NCI-H1930 (cell line): ENCODE measurements around the gene STEAP1B.
"Not testable (repeated sequence)": the region's sequence is repeated elsewhere in the genome, so short reads cannot be mapped to it uniquely, and the experiment has no call there.

Source experiments
- DNase-seq, 2 experiments: peaks; one replicate each; lab custom pipeline; 2025; lab: John Stamatoyannopoulos, UW

The STEAP1B gene

DNA sequence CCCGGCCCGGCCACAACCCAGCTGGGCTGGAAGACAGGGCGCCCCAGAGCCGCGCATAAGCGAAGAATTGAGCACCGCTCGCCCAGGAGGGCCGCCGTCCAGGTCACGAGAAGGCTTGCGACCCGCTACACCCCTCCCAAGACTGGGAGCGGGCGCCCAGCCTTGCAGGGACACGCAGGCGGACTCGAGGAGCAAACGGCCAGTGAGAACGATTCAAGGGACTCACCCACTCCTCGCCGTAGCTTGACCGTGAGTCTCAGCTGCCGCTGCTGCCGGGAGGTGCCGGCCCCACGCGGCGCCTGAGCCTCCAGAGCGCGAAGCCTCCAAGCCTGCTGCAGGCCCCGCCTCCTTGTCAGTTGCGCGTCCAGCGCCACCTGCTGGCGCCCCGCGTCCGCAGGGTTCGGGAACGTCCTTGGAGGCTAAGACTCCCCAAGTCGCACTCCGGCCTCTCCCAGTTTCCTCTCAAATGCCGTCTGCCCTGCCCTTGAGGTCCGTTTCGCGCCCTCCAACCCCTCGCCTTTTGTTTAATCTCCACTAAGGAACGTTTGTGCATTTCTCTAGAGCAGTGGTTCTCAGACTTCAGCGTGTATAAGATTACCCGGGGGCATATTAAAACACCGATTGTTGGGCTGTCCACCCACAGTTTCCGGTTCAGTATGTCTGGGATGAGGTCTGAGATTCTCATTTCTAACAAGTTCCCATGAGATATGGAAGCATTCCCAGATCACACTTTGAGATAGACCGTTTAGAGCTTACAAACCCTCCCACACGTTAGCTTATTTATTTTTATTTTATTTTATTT, at the start of gene STEAP1B:
TSS of gene STEAP1B (minus strand) at position 301 of the 802 bp plus-strand sequence. CDS start 5,333 bp downstream, outside the sequence.
- DNase-seq, result not testable (repeated sequence)

DNA sequence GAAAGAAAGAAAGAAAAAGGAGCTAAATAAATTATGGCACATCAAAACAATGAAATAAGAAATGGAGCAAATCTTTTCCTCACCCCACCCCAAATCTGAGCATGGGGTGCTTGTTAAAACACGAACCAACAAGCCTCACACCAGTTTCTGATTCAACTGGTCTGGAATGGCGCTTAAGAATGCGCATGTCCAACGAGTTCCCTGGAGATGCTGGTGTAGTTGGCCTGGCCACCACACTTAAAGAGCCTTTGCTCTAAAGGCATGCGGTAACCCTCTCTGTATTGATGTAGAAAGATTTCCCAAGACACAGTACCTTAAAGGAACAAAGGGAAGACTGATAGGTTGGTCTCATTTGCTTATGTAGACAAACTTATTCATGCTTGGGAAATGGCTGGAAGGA, 49.1 kb upstream of the STEAP1B start:
- no peak for DNase-seq

DNA sequence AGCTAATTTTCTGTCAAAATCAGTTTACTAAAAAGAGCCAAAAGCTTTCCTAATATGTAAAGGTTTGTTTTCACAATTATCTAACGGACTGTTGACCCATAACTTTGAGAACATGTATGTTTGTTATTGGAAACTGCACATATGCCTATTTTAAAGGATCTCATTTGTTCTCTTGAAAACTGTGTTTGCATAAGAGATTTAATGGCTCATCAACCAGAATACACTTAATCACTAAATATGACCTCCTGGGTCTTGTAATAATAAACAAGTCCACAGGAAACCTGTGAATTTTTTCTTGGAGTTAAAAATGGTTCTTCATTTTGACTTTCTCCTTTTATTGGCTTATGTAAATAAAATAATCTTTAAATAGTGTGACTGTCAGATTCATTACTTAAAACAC, 48.3 kb upstream of the STEAP1B start:
- no peak for DNase-seq

DNA sequence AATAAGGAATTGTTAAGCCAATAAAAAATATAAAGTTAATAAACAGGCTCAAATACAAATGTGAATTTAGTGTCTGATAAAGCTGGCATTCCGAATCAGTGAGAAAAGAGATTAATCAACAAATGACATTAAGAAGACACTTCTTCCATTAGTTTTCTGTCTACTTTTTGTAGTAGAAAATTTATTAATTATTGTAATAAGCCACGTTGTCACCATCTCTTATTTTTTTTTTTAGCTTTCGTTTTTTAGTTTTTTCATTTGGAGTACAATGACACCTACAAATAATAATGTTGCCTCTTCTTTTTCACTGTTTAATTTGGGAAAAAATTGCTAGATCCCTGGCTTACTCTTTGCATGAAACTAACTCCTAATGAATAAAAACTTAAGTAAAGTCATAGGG, 46.8 kb upstream of the STEAP1B start:
- DNase-seq, result no peak

DNA sequence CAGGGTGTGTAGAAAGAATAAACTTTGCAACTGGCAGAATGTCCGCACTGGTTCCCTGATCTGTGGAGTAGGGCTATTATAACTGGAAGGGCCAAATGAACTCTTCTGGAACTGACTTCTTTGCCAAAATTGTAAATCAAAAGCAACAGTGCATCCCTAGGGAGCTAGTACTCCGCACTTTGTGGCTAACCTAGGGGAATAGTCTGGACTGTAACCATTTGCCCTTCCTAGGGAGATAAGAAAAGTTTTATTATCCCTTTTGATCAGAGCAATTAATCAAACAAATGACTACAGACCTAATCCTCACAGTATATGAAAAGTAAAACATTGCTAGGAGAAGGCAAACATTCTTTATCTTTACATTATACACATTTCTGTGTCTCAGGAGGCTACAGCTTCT, 45.5 kb upstream of the STEAP1B start:
- DNase-seq, result no peak

DNA sequence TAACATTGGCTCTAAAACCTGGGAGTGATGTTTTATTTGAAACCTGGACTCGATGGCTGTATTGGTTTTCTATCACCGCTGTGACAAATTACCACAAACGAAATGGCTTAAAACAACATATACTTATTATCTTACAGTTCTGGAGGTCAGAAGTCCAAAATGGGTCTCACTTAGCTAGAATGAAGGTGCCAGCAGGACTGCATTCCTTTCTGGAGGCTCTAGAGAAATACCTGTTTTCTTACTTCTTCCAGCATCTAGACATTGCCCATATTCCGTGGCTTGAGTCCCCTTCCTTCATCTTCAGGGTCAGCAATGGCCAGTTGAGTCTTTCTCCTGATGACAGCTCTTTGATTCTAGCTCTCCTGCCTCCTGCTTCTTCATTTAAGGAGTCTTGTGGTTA, 44.3 kb upstream of the STEAP1B start:
- DNase-seq, result no peak

DNA sequence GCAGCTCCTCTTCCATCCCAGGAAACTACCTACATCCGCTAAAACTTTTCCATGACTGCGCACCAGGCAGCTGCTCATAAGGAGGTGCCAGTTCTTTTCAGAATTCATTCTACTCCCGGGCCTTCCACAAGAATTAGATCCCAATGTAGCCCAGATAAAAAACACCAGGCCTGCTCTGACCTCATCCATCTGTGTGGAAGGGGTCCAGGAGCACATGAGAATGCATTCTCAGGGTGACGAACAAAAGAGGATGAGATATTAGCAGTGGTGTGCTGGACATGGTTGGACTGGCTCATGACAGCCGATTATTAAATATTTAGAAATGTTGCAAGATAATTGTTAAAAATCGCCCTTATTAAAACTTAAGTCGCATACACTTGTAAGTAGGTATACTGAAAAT, 43.2 kb upstream of the STEAP1B start:
- DNase-seq, result no peak

DNA sequence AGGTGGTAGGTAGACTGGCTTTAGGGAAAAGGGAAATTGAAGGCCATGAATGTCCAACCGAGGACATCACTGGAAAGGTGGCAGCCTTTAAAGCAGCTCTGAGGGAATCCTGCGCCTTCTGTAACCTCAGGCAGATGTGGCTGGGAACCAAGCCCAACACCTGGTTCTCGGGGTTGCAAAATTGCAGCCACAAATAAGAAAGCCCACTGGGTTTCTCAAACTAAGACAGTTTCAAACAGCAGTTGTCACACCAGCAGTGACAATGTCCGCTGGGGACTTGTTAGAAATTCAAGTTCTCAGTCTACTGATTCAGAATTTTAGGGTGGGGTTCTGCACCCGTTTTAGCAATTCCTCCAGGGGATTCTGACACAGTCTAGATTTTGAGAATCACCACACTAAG, 42.7 kb upstream of the STEAP1B start:
- DNase-seq, result no peak

DNA sequence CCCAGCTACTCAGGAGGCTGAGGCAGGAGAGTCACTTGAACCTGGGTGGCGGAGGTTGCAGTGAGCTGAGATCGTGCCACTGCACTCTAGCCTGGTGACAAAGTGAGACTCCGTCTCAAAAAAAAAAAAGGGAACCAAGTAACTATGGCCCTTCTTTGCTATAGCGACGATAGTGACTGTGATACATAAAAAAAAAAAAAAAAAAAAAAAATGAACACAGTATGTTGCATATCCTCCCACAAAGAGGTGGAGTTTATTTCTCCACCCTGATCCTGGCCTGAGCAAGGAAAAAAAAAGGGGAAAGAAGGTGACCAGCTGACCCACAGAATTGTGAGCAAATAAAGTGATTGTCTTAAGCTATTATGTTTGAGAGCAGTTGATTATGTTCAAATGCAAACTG, 42.3 kb upstream of the STEAP1B start:
- no peak for DNase-seq

DNA sequence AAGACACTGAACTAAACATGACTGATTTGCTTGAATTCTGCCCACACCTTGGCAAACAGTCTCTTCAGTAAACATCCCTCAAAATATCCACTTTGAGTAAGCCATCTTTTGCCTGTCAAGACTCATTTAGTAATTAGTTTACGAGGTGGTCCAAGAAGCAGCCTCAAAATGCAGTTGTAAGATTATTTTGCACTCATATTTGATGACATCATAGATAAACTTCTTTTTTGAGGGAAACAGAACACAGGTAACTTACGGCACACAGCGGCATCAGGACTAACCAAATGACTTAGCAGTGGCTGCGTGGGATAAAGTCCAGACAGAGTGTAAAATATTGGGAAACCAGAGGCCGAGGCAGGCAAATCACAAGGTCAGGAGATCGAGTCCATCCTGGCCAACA, 41.8 kb upstream of the STEAP1B start:
- no peak for DNase-seq

DNA sequence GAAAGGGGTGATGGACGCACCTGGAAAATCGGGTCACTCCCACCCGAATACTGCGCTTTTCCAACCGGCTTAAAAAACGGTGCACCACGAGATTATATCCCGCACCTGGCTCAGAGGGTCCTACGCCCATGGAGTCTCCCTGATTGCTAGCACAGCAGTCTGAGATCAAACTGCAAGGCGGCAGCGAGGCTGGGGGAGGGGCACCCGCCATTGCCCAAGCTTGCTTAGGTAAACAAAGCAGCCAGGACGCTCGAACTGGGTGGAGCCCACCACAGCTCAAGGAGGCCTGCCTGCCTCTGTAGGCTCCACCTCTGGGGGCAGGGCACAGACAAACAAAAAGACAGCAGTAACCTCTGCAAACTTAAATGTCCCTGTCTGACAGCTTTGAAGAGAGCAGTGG, 28.5 kb upstream of the STEAP1B start:
- DNase-seq, result not testable (repeated sequence)

DNA sequence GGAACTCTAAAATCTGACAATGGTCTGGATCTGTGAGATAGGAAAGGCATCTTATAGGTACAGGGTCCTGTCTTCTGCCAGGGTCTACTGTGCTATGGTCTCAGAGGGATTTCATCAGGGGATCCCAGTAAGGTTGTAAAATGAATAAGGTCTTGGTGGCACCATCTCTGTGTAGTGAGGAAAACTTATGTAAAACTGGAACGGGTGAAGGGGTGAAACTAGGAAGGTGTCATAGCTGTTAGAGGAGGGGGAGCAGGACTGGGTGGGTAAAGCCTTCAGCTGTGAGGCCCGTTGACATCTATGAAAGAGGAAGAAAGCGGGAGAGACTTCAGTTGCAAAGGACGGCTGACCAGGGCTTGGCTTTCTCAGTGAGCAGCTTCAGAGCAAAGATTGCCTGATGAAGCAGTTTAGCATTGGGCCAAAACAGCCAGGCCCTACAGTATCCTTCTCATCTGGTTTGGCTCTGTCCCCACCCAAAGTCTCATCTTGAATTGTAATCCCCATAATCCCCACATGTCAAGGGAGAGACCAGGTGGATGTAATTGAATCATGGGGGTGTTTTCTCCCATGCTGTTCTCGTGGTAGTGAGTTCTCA, 24.5 kb upstream of the STEAP1B start:
- DNase-seq, result not testable (repeated sequence)

DNA sequence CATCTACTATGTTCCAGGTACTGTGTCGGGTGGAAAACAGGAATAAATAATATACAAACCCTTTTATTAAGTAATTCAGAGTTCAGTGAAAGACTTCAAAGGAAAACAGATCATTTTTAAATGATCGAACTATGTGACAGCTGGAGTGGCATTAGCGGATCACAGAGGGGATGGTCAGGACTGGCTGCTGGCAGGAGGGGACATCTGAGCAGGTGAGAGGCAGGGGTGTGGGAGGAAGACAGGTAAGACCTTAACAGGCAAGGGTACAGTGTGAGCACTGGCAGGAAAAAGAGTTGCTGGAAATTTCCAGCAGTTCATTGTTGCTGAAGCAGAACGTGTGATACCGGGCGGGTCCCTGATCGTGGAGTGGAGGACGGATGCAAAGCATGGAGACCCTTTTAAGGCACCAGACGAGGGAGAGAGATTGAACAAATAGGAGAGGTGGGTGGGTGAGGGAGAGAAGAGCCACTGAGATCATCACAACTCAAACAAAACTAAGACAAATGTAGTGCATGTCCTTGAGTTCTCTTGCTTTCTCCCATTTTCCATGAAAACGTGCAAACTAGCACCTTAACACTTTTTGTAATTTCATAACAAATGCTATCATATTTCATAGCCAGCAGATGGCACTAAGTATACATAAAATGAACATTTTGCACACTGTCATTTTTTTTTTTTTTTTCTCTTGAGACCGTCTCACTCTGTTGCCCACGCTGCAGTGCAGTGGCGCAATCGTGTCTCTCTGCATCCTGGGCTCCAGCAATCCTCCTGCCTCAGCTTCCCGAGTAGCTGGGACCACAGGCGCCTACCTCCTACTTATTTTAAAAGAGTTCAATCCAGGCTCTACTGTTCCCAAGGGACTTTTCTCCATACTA, 23.7 kb upstream of the STEAP1B start:
- DNase-seq, result not testable (repeated sequence)

DNA sequence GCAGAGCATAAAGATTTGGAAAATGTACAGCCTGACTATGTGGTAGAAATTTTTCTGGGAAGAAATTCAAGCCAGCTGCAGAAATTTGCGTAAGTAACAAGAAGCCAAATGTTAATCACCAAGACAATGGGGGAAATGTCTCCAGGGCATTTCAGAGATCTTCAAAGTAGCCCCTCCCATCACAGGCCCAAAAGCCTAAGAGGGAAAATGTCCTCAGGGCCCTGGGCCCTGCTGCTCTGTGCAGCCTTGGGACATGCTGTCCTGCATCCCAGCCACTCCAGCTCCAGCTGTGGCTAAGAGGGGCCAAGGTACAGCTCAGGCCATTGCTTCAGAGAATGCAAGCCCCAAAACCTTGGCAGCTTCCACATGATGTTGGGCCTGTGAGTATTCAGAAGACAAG, 19.6 kb upstream of the STEAP1B start:
- DNase-seq, result not testable (repeated sequence)

DNA sequence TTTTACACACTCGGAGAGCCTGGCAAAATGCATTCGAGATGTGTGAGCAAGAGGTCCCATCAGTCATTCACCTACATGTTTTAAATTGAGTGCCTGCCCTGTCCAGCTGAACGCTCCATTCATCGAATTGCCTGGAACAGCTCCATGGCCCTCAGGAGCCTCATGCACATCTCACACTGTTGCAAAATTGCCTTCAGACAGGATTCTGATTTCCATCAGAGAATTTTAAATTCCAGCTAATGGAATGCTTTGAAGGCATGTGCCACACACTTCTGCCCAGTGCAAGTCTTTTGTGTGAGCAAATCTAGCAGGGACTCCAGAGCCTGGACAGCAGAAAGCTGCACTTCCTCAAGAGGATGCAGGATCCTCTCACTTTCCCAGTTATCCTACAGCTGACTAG, 17.0 kb upstream of the STEAP1B start:
- DNase-seq, result not testable (repeated sequence)

DNA sequence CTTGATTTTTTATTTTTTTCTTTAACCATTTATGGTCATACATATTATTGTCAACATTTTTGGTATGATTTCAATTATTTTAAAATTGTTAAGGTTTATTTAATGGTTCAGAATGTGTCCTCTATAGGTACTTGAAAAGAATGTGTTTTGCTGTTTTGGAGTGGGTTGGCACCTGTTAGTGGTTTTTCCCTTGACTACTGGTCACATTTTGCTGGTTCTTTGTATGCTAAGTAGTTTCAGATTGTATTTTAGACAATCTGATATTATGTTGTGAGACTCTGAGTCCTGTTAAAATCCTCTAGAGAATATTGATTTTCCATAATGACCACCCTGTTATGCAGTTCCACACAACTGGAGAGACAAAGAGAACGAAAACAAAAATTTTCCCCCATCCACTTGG, 15.0 kb upstream of the STEAP1B start:
- DNase-seq, result not testable (repeated sequence)

DNA sequence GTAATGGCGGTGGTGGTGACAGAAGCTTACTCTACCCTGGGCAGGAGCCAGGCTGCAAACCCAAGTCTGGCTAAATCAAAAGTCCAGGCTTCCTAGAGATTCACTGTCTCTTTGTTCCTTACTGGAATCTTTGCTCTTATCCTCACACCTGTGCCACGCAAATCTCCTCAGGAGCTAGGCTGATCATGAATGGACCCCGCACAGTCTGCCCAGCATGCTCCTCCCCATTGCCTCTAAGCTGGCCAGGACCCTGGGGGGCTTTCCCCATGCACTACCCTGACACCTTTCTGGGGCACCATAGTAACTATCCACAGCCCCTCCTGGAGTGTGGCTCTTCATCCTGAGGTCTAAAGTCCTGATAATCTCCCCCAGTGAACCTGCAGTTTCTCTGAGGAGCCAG, 7.3 kb upstream of the STEAP1B start:
- DNase-seq, result not testable (repeated sequence)

DNA sequence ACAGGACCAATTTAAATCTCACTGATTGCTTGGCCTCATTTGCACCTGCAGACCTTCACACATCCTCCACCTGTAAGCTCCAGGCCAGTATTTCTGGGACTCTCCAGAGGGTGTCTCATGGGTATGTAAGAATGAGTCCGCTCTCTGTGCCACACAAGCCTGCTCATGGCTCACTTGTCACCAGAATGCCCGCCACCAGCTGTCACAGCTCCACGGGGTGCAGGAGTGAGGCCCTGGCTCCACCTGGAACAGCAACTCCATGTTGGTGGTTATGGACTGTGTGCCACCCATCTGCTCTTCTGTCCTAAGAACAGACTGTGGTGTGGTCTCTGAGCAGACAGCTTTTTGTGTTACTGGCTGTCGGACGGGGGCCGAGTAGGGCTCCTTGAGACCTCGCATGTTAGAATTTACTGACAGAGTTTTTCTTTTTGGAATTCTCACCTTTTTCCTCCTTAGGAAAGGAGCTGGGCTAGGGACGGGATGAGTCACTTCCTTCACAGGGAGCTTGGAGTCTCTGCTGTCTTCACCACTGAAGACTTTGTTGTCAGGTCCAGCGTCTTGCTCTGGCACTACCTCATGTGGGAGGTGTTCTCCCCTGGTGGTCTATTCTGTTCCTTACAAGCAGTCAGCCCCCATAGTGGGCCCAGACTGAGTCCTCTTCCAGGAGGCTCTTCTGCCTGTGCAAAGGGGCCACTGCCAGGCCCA, 6.5 kb upstream of the STEAP1B start:
- not testable (repeated sequence) for DNase-seq

DNA sequence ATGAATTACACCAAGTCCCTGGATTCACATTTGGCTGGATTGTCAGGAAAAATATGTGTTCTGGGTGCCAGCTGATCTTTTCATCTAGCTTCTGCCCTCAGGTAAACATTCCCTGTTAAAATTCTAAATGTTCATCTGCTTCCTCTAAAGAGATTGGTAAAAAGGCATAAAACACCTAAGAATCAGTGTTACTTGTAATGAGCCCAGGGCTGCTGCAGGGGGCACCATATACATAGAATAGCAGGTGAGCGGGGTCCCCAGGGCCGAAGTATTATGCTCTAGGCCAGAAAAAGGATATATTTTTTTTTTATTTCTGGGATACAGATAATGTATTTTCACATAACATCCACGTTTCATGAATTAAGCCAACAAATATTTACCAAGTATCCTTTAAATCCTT, 4.5 kb upstream of the STEAP1B start:
- DNase-seq, result not testable (repeated sequence)

DNA sequence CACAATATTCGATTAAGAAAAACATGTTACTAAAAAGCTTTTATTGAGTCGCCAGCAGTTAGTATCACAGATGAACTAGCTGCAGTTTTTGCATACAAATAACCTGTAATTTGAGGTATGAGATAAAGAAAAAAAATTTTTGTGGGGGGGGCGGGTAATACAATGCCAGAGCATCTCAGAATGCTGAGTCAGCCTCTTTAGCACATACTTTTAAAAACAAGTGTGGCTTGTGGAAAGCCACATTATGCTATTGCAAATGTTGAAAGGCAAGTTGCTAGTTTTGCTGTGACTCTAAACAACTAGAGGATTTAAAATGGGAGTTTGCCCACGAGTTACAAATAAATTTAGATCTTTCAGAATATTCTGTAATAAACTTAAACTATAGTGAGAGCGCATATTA, 2.1 kb upstream of the STEAP1B start:
- DNase-seq, result not testable (repeated sequence)

DNA sequence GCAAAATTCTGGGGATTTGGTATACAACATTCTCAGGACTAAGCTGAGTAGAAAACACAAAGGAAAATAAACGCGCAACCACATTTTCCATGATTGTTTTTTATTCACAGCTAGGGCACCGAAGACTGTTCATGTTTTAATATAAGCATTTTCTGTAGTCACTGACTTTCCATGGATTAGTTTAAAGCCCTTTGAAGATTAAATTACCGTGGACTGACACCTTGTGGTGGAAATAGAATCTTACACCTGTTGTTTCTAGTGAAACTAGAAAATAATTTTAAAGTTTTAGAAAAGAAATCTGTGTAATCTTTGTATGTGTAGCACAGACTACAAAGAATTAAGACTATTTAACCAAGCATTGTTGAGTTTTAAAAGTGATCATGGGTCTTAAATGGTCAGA, 1.3 kb upstream of the STEAP1B start:
- not testable (repeated sequence) for DNase-seq

DNA sequence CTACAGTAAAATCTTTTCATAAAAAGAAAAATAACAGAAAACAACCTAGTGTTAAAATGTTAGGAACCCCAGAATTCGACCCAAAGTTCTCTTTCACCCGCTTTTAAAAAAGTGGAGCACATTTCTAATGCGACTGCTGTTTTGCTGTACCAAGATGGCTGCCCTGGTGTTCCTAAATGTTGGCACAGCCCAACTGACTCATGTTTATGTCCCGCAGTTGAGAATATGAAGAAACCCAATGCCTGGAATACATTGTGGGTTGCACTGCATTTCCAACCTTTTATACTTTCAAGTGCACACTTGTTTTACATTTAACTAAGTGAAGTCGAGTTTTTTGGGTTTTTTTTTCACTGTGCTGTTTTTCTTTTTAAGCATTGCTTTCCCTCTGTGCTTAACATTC, 944 bp downstream of the STEAP1B start:
- no peak for DNase-seq
